Activated T-cell treated with anti-CD3 and anti-CD28 coated beads for 4 hours (primary cell): ENCODE measurements around the gene OR51V1.
"Not testable (repeated sequence)": the region's sequence is repeated elsewhere in the genome, so short reads cannot be mapped to it uniquely, and the experiment has no call there.

ENCODE experiments used
- DNase-seq: peaks from one replicate; pipeline ENCODE4 v3.0.0-alpha.2; 2020

OR51V1 gene, protein sequence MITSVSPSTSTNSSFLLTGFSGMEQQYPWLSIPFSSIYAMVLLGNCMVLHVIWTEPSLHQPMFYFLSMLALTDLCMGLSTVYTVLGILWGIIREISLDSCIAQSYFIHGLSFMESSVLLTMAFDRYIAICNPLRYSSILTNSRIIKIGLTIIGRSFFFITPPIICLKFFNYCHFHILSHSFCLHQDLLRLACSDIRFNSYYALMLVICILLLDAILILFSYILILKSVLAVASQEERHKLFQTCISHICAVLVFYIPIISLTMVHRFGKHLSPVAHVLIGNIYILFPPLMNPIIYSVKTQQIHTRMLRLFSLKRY

DNA sequence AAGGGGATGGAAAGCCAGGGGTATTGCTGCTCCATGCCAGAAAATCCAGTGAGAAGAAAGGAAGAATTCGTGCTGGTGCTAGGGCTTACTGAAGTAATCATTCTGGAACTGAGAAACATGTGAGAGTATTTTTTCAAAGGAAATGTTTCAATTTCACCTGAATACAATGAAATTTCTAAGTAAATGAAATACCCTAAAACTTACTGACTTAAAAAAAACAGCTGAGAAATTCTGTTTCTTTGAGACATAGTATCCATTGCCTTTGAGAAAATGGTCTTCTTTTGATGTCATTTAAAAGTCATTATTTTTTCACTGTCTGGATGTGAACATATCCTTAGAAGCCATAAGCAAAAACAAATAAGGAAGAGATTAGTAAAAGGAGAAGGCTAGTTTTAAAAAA is at the start of gene OR51V1:
TSS of gene OR51V1 (minus strand) at position 101 of the 400 bp plus-strand sequence. CDS start at position 101, 0 bp downstream.
- no peak for DNase-seq

DNA sequence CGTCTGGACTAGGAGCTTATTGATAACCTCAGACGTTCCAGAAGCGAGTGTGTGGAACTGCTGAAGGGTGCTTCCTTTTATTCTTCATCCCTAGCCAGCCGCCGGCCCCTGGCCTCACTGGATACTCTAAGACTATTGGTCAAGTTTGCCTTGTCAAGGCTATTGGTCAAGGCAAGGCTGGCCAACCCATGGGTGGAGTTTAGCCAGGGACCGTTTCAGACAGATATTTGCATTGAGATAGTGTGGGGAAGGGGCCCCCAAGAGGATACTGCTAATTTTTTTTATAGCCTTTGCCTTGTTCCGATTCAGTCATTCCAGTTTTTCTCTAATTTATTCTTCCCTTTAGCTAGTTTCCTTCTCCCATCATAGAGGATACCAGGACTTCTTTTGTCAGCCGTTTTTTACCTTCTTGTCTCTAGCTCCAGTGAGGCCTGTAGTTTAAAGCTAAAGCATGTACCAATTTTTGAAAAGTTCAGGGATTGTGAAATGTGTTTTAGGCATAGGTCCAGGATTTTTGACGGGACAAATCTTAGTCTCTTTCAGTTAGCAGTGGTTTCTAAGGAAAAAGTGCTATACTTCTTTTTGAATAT is 49.4 kb upstream of the OR51V1 start, which contains the start of gene HBG1:
TSS of gene HBG1 (minus strand) at position 51 of the 590 bp plus-strand sequence. CDS start 53 bp downstream, outside the sequence.
- not testable (repeated sequence) for DNase-seq

DNA sequence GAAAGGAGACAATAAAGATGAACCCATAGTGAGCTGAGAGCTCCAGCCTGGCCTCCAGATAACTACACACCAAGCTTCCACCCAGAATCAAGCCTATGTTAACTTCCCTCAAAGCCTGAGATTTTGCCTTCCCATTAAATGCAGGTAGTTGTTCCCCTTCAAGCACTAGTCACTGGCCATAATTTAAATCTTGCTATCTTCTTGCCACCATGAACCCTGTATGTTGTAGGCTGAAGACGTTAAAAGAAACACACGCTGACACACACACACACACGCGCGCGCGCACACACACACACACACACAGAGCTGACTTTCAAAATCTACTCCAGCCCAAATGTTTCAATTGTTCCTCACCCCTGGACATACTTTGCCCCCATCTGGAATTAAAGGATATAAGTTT is 48.0 kb upstream of the OR51V1 start:
- DNase-seq, result not testable (repeated sequence)

DNA sequence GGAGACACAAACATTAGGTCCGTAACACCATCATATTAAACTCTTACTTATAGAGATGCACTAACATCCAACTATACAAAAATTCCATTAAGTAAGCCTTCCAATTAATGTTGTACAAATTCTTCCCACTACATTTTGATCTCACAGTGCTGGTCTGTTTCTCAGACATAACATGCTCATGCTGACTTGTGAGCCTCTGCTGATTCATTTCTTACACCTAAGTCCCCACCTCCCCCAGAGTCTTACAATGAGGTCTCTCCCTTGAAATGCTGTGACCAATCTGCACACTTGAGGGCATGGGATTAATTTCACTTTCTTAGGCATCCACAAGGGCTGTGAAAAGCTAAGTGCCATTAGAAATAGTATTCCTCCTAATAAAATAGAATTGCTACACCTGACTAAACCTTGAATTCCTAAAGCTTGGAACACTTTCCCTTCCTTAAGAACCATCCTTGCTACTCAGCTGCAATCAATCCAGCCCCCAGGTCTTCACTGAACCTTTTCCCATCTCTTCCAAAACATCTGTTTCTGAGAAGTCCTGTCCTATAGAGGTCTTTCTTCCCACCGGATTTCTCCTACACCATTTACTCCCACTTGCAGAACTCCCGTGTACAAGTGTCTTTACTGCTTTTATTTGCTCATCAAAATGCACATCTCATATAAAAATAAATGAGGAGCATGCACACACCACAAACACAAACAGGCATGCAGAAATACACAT is 47.1 kb upstream of the OR51V1 start:
- DNase-seq, result no peak

DNA sequence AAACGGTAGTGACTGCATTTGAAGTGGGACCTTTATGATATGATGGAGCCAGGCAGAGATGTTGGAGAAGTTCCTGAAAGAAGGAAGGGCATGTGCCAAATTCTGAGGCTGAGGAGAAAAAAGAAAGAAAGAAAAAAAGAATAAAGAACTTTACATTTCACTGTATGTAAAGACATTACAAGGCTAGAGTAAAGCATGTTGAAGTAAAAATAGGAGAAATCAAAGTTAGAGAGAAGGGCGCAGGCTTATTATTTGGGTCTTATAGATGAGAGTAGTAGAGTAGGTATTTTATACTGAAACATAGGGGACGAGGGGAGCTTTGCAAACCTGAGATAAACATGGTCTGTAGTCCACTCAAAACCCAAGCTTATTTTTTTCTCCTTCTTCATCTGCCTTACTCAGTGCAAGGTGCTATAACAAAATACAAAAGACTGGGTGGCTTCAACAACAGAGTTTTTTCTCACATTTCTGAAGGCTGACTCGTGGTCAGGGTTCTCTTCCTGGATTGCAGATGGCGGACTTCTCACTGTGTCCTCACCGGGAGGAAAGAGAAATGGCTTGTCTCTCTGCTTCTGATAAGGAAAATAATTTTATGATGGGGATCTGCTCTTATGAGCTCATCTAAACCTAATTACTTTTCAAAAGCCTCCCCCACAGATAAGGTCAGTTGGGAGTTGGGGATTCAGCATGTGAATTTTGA is 46.4 kb upstream of the OR51V1 start:
- DNase-seq, result no peak

DNA sequence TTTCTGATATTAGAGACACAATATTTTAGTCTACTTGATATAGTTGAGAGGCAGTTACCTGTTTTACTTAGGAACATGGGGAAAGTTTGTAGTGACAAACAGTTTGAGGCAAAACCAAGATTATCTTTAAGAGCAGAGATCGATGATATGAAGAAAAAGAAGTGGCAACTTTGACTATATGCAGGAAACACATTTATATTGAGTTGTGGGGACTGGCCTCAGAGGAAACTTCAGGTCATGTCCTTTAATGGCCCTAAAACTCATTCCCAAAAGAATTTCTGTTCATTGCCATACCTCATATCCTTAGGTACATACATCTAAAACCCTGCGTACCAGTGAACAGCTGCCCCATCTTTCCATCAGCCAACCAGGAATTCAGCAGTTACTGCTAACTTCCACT is 44.7 kb upstream of the OR51V1 start:
- no peak for DNase-seq

DNA sequence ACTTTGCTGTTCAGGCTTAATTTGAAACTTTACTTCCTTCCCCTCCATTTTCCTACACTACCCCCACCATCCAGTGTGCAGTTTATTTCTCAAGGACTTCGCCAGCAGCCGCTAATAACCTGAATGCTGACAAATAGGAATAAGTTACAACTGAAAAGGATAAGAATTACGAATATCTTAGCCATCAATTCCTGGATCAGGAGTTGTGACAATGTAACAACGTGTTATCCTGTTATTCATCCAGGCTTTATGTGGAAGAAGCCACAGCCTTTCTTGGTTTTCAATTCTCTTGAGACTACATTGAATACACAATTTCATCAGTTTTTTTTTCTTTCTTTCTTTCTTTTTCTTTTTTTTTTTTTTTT is 43.3 kb upstream of the OR51V1 start:
- DNase-seq, result no peak

DNA sequence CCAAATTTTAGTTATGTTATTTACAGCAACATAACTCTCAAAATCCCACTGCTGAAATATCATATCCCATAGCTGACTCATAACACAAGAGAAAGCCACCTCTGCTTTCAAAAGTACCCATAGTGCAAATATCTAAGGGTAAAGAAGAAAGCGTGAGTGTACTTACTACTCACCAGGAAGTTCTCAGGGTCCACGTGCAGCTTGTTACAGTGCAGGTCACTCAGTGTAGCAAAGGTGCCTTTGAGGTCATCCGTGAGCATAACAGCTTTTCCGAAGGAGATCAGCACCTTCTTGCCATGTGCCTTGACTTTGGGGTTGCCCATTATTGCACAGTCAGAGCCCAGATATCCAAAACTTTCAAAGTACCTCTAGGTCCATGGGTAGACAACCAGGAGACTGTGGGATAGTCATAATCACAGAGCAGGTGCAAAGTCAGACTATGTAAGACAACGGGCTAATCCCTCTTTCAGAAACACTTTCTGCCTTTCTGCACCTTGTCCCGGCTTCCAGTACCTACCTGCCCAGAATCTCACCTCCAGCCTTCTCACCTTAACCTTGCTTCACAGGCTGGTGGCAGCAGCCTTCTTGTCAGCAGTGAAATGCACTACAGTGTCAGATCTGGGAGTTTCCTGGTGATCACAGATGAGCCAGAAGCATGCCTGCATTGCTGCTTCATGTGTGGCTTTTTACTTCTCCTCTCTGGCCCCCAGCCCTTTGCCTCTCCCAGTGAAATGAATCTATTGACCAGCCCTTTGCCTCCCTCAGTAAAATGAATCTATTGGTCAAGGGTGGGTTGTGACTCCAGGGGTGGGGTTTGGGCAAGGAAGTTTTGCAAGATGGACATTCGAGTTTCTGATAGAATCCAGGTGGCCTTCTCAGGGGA is 42.7 kb upstream of the OR51V1 start:
- DNase-seq, result no peak

DNA sequence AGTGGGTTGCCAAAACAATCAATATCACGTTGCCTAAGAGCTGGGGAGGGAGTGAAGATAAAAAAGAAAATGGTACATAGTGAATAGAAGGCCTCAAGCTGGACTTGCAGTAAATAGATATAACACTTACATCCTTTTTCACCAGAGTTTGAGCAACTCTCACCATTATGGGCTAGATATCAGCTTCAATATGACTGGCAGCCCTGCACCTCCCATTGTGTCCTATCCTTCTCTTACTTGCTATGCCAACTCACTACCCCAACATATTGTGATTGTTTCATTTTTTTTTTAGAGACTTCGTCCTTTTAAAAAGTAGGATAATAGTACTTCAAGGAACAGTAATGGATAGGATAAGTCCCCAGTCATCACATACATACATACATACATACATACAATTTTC is 41.7 kb upstream of the OR51V1 start:
- DNase-seq, result no peak

DNA sequence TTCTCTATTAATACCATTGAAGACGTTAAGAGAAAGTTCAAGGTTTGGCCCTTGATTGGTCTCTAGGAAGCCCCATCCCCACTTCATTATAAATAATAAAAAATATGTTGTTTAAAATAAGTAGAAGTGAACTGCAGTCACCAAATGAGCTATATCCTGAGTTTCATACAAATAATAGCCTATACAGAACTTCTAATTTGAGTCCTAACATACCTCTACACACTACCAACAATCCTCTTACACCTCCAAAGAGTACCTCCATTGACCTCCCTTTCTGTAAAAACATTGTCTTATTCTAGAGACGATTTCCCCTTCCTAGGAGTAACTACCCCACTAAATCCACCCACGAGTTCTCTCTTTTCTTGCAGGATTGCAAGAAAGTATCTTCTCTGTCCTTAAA is 41.0 kb upstream of the OR51V1 start:
- DNase-seq, result no peak

DNA sequence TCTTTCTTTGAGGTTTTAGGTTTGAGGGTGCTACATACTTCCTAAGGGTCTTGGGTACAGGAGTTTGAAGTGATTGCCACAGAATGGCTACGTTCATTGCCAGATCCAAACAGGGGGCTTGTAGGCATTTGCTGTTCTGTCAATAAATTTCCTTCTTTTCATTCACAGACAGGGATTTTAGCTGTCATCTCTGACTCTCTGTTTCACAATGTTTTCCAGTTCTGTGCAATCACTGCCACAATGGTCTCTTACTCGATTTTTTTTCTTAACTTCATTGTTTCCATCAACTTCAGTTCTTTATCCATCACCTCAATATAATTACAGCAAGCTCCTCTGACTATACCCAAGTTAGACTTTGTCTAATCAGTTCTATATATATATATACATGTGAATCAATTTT is 40.0 kb upstream of the OR51V1 start:
- no peak for DNase-seq

DNA sequence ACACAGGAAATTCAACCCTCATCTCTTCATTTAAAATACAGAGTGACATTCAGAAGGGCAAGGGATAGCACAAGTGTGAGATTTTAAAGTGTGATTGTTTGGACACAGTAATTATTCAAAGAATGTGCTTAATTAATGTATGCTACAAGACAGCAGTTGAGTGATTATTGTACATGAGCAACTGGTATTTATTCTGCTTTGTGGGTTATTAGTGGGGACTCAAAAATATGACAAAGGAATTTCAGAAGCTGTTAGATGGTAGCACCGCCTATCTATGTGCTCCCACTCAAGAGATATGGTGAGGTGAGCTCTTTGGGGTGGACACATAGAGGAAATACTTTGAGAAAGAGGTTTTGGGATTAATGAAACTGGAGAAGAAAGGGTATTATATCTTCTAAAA is 39.6 kb upstream of the OR51V1 start:
- DNase-seq, result no peak

DNA sequence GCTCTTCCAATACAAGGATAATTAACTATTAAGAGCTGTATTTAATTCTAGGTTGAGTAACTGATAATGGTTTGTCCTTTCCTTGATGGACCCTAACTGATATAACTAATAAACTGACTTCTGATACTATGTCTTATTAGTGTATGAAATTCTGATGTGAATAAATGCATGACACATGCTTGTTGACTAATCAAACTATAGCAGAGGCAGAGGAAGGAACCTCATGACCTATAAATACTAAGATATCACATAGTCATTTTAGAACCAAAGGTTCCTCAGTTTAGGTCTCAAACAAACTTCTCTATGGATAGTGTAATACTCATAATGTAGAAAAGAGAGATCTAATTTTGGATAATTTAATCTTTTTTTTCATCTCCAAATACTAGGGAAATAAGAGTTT is 38.6 kb upstream of the OR51V1 start:
- no peak for DNase-seq

DNA sequence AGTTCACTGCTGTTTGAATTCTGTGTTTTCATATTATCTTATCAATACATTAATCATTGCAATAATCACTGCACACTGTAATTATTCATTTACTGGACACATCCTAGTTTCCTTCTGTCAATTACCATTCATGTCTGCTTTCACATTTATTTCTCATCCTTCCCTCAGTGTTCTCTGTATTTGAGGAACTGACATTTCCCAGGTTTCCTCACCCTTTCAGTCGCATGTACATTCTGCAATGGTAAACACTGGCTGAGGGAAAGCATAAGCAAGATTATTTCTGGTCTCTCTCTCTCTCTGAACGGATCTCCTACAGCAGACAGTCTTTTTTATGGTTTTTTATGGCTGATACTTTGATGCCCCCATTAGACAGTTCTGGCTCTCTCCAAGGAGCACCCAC is 38.0 kb upstream of the OR51V1 start:
- DNase-seq, result no peak

DNA sequence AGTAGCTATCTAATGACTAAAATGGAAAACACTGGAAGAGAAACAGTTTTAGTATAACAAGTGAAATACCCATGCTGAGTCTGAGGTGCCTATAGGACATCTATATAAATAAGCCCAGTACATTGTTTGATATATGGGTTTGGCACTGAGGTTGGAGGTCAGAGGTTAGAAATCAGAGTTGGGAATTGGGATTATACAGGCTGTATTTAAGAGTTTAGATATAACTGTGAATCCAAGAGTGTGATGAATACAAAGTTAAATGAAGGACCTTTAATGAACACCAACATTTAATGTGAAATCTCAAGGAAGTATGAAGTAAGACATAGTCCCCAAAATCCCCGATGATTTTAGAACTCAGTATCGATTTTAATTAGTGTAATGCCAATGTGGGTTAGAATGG is 36.9 kb upstream of the OR51V1 start:
- no peak for DNase-seq

DNA sequence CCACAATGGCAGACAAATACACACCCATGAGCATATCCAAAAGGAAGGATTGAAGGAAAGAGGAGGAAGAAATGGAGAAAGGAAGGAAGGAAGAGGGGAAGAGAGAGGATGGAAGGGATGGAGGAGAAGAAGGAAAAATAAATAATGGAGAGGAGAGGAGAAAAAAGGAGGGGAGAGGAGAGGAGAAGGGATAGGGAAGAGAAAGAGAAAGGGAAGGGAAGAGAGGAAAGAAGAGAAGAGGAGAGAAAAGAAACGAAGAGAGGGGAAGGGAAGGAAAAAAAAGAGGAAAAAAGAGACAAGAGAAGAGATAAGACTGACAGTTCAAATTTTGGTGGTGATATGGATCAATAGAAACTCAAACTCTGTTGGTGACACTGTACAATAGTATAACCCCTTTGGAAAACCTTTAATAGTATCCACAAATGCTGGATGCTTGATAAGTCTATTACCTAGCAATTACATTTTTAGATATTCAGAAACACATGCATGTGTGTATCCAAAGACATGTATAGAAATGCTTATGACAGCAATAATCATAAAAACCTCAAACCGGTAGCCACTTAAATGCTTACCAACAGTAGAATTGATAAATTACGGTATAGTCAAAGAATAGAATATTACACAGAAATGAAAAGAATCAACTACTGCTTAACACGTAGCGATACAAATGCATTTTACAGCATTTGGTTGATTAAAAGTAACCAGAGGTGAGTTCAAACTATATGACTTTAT is 35.0 kb upstream of the OR51V1 start:
- DNase-seq, result no peak

DNA sequence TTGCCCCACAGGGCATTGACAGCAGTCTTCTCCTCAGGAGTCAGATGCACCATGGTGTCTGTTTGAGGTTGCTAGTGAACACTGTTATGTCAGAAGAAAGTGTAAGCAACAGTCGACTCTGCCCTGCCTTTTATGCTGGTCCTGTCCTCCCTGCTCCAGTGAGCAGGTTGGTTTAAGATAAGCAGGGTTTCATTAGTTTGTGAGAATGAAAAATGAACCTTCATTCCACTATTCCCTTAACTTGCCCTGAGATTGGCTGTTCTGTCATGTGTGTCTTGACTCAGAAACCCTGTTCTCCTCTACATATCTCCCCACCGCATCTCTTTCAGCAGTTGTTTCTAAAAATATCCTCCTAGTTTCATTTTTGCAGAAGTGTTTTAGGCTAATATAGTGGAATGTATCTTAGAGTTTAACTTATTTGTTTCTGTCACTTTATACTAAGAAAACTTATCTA is 33.9 kb upstream of the OR51V1 start, which contains the start of gene HBD:
TSS of gene HBD (minus strand) at position 103 of the 454 bp plus-strand sequence. CDS start at position 53, 50 bp downstream.
- no peak for DNase-seq

DNA sequence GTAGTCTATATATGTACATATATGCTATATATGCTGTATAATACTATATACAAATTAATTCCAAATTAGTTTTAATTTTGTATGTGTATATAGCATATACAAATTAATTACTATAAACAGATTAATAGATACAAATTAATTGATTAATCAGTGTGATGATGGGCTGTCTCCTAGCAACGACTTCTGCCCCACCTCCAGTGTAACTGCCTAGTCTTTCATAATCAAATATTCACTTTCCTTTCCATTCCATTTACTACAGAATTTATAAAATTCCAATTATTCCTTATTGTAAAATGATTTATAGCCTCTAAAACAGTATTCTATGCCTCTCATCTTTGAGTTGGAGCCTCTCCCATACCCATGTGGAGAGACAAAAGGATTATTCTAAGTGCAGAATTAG is 32.8 kb upstream of the OR51V1 start:
- no peak for DNase-seq

DNA sequence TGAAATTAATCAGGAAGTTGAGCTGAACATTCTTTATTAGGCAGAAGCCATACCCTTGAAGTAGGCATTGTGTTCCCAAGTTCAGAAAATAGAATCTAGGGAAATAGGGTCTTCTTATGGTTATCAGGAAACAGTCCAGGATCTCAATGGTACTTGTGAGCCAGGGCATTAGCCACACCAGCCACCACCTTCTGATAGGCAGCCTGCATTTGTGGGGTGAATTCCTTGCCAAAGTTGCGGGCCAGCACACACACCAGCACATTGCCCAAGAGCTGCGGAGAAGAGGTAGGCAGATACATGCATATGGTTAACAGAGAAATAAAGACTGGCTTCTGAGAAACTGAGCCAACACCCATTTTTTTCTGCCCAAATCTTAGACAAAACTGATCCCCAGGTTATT is 32.3 kb upstream of the OR51V1 start:
- no peak for DNase-seq

DNA sequence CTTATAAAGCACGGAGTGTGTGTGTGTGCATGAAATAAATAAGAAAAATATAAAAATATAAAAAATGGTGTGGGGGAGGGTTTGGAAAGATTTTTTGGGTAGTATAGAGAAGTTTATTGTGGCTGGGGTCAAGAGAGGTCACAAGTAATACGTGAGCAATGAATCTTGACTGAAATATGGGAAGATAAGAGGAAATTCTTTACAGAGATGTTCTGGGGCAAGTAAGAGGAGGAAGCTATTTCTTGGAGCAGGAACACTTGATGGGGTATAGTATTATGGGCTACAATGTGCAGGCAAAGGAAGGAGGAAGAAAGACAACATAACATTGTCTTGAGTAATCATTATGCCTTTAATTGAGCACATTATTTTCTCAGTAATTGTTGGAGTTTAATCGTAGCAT is 31.7 kb upstream of the OR51V1 start:
- DNase-seq, result no peak

DNA sequence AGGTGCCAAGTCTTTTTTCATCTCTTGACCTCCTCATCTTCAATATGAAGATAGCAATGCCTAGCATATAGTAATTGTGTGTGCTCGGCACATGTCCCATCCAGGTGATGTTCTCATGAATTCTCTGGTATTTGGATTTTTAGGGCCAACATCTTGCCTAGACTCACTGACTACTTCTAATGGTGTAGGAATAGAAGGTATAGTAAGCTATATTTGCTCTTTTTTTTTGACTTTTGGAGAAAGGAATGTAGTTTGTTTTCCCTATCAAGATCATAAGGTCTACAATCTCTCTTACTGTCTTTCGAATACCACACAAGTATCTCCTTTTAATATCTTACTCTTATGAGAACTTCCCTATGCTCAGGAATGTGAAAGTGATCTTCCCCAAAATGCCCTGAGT is 30.6 kb upstream of the OR51V1 start:
- DNase-seq, result no peak

DNA sequence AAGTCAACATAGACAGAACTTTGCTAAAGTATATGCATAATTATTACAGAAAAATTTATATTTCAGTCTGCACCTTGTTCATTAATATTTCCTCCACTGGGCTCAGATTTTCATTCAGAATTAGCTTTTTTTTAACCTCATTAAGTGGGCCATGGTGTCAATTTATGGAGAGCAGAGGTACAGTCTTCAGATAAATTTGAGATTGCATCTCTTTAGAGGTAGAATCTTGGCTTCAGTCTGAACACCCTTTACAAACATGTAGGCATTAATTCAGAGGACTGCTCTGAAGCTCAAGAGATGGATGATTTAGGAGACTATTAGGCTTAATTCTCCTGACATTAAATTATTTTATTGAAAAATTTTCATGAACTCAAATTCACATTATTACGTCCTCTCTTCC is 29.8 kb upstream of the OR51V1 start:
- no peak for DNase-seq
